ENCODE data around the gene RANBP1.

The RANBP1 gene

DNA sequence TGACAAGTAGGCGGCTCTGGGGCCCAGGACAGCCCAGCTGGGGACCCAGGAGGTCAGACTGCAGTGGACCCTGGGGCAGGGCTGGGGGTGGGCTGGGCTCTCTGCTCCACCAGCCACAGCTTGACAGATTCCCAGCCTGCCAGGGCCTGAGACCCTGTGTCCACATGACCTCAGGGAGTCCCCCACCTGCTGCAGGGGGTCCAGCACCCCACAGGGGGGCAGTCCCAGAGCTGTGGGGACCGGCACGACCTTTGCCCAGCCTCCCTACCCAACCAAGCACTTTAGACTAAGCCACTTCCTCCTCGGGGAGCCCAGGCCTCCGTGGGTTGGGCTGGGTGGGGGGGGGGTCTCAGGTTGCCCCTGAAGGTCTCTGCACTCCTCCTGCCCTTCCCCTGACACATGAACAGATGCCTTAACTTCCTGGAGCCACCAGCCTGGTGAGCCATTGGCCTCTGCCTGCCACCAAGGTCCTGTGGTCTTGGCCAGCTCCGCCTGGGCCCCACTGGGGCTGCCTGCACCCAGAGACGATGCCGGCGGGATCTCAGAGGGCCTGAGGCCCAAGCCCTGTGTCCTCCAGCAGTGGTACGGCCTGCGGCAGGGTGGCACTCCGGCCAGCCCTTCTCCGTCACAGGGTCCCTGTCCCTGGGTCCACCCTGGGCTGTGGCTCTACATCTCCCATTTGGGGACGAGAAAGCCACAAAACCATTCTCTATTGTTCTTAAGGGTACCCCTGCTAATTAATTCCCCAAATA lies 31.5 kb downstream of the RANBP1 start:
- no peak for TF ChIP-seq ZFX (IDR thresholded peaks at IDR 0.05)
- TF ChIP-seq CTCF (conservative IDR thresholded peaks at IDR 0.05), result no peak
- H3K27ac ChIP-seq, result no peak overlapping the region

DNA sequence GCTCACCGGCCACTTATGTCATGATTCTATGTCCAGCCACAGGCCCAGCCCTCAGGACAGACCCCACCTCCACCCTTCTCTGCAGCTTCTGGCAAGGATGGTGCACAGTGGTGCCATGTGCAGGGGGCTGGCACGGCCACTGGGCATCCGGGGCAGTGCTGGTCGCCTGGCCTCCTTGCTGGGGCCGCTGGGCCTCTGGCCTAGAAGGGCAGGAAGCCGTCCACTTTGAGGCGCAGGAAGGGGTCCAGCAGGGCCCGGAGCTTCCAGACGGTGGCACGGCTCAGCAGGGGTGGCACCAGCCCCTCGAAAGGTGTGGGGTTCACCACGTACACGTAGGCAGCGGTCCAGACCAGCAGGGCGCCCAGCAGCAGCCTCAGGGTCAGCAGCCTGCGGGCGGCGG lies 32.5 kb downstream of the RANBP1 start:
- TF ChIP-seq CTCF (conservative IDR thresholded peaks at IDR 0.05) (no peak), ZFX (IDR thresholded peaks at IDR 0.05) (no peak)
- H3K27ac ChIP-seq, result no peak overlapping the region

GRCh38 chr22:20149257-20150250 lies 33.6 kb downstream of the RANBP1 start:
- TF ChIP-seq ZFX (IDR thresholded peaks at IDR 0.05) (no peak), CTCF (conservative IDR thresholded peaks at IDR 0.05) (no peak)
- no peak overlapping the region for H3K27ac ChIP-seq

DNA sequence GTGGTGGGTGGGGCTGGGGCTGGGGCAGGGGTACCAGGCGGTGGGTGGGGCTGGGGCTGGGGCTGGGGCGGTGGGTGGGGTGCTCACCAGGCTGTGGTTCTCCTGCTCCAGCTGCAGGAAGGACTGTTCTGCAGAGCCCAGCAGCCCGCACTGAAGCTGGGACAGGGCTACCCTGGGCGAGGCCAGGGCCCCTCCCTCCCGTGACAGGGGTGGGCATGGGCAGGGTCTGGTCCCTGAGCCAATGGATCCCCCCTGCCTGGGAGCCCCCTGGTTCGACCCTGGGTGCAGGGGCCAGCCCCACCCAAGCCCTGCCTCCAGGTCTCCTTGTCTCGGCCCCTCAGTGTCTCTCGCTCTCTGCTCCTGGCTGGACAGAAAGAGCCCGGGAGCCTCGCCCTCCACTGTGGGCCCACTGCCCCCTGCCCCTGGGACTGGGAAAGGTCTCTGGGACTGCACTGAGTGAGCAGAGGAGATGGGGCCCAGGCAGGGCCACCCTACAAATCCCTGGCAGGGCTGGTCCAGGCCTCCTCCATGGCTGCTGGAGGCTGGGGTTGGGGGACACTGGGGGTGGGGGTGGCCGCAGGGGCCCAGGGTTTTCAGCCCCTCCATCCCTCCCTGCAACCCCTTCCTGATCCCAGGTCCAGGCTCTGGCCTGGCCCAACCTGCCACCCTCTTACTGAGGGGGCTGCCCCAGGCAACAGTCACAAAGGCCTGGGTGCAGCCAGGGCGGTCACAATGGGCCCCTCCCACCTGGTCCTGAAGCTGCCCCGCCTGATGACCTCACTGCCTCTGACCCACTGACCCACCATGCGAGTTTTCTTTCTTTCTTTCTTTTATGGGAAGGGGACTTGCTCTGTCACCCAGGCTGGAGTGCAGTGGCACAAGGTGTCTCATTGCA lies 34.7 kb downstream of the RANBP1 start, which contains the start of gene CCDC188:
Gene CCDC188 (minus strand): TSS at position 675 of the 895 bp plus-strand sequence. CDS start 69 bp downstream, at position 606.
- TF ChIP-seq ZFX (IDR thresholded peaks at IDR 0.05) (no peak), CTCF (conservative IDR thresholded peaks at IDR 0.05) (no peak)
- no peak within 1 kb of the TSS for H3K27ac ChIP-seq

DNA sequence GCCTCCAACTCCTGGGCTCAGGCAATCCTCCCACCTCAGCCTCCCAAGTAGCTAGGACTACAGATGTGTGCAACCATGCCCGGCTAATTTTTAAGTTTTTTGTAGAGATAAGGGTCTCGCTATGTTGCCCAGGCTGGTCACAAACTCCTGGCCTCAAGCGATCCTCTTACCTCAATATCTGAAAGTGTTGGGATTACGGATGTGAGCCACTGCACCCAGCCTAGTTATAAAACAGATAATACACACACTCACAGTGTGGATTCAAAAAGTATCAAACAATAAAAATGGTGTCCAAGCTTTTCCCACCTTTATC lies 35.3 kb downstream of the RANBP1 start:
- no peak for TF ChIP-seq CTCF (conservative IDR thresholded peaks at IDR 0.05)
- TF ChIP-seq ZFX (IDR thresholded peaks at IDR 0.05), result no peak
- no peak overlapping the region for H3K27ac ChIP-seq

DNA sequence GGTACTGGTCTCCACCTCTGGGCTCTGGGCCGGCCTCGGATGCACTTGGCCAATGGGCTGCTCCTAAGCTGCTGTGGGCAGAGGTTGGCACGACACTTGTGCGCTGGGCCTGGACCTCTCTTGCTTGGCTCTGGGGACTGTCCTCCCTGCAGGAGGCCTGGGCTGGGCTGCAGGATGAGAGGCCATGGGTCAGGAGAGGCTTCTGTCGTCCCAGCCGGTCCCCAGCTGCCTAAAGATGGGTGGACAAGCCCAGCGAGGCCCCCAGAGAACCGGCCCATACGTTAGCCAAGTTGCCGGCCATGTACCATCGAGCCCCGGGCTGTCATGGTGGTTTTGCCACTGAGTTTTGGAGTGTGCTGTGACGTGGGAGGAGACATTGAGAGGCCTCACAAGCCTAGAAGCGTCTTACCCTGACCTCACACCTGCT lies 36.6 kb downstream of the RANBP1 start:
- TF ChIP-seq CTCF (conservative IDR thresholded peaks at IDR 0.05), result no peak
- no peak for TF ChIP-seq ZFX (IDR thresholded peaks at IDR 0.05)
- H3K27ac ChIP-seq, result no peak overlapping the region

Measured in C4-2B (cell line).